Neural cell (in vitro differentiated cells): Measurements from ENCODE around the gene WDR7. TPM values are rescaled to one million over a fixed set of nuclear protein-coding genes. Genes with fewer than 3 reads are reported as not detected.

Experiments
- H2AFZ ChIP-seq: fragments of 200-600, 300-800 bp; sonication (generic), shearing (Covaris generic); 2 replicates; pipeline ENCODE4 v1.6.0; 2014; ENCODE audit warnings: low read depth, mild to moderate bottlenecking, antibody characterized with exemption, low read length, moderate library complexity
- H3F3A ChIP-seq: fragments of 200-600 bp; shearing (Covaris generic); 2 replicates; pipeline ENCODE4 v1.6.1; 2016; ENCODE audit warnings: mild to moderate bottlenecking, moderate library complexity, mixed read lengths, antibody characterized with exemption, low read length; ENCODE audit not compliant: insufficient read depth, poor library complexity, severe bottlenecking
- H3K27ac ChIP-seq: fragments of 200-600, 300-800 bp; sonication (generic), shearing (Covaris generic); 2 replicates; pipeline ENCODE4 v1.5.1; 2014; ENCODE audit warnings: mild to moderate bottlenecking, low read length, moderate library complexity
- H3K27me3 ChIP-seq: fragments of 300-800, 200-600 bp; sonication (generic), shearing (Covaris generic); 2 replicates; pipeline ENCODE4 v1.6.0; 2014; ENCODE audit warnings: mild to moderate bottlenecking, low read depth, low read length, moderate library complexity; ENCODE audit not compliant: insufficient read depth
- H3K36me3 ChIP-seq: fragments of 300-800, 200-600 bp; sonication (generic), shearing (Covaris generic); 2 replicates; pipeline ENCODE4 v1.5.1; 2014; ENCODE audit warnings: mild to moderate bottlenecking, antibody characterized with exemption, low read length, moderate library complexity; ENCODE audit not compliant: insufficient read depth
- H3K4me2 ChIP-seq: fragments of 300-800, 200-600 bp; sonication (generic), shearing (Covaris generic); 2 replicates; pipeline ENCODE4 v1.6.0; 2014; ENCODE audit warnings: mild to moderate bottlenecking, low read length
- H3K4me3 ChIP-seq: fragments of 300-800, 200-600 bp; sonication (generic), shearing (Covaris generic); 2 replicates; pipeline ENCODE4 v1.5.1; 2014; ENCODE audit warnings: mild to moderate bottlenecking, low read length, moderate library complexity
- H3K79me2 ChIP-seq: fragments of 200-600 bp; shearing (Covaris generic); replicated peaks from 2 replicates; pipeline ENCODE4 v1.6.0; 2014; ENCODE audit warnings: mild to moderate bottlenecking, low read length, moderate library complexity; ENCODE audit not compliant: insufficient read depth
- H3K9ac ChIP-seq: fragments of 300-800, 200-600 bp; sonication (generic), shearing (Covaris generic); 2 replicates; pipeline ENCODE4 v1.6.1; 2016; ENCODE audit warnings: mild to moderate bottlenecking, low read length, mixed read lengths
- H3K9me2 ChIP-seq: fragments of 200-600 bp; shearing (Covaris generic); 2 replicates; pipeline ENCODE4 v1.6.1; 2016; ENCODE audit warnings: mild to moderate bottlenecking, low read length, mixed read lengths; ENCODE audit not compliant: insufficient read depth
- H3K9me3 ChIP-seq: fragments of 200-600, 300-800 bp; sonication (generic), shearing (Covaris generic); 2 replicates; pipeline ENCODE4 v1.6.1; 2016; ENCODE audit warnings: mild to moderate bottlenecking, mixed run types, low read length, moderate library complexity, mixed read lengths
- H4K20me1 ChIP-seq: fragments of 200-600 bp; shearing (Covaris generic); 2 replicates; pipeline ENCODE4 v1.6.1; 2016; ENCODE audit warnings: mild to moderate bottlenecking, mixed run types; ENCODE audit not compliant: insufficient read depth
- EP300 ChIP-seq: fragments of 450-650 bp; conservative IDR thresholded peaks from 2 replicates; pipeline ENCODE4 v1.6.1; 2014; ENCODE audit warnings: antibody characterized with exemption, mild to moderate bottlenecking, moderate library complexity; ENCODE audit not compliant: poor library complexity, severe bottlenecking
- EZH2 ChIP-seq: fragments of 200-600, 300-800 bp; shearing (Covaris generic), sonication (generic); IDR thresholded peaks from 2 replicates; pipeline ENCODE4 v1.6.1; 2014; ENCODE audit warnings: antibody characterized with exemption, low read length, borderline replicate concordance, mild to moderate bottlenecking; ENCODE audit not compliant: insufficient read depth, poor library complexity, severe bottlenecking
- MXI1 ChIP-seq: fragments of 450-650 bp; conservative IDR thresholded peaks from 2 replicates; pipeline ENCODE4 v1.6.1; 2014; ENCODE audit warnings: antibody characterized with exemption, mild to moderate bottlenecking; ENCODE audit not compliant: poor library complexity, severe bottlenecking
- POLR2AphosphoS5 ChIP-seq: IDR thresholded peaks from 2 replicates; pipeline ENCODE4 v1.6.1; 2012
- RAD21 ChIP-seq: fragments of 450-650 bp; conservative IDR thresholded peaks from 2 replicates; pipeline ENCODE4 v1.6.1; 2014; ENCODE audit warnings: antibody characterized with exemption, mild to moderate bottlenecking, moderate library complexity
- SMC3 ChIP-seq: fragments of 450-650 bp; conservative IDR thresholded peaks from 2 replicates; pipeline ENCODE4 v1.6.1; 2014; ENCODE audit warnings: antibody characterized with exemption, mild to moderate bottlenecking, moderate library complexity; ENCODE audit not compliant: poor library complexity
- TAF1 ChIP-seq: IDR thresholded peaks from 2 replicates; pipeline ENCODE4 v1.6.1; 2012; ENCODE audit warnings: low read depth
- polyA plus RNA-seq: library from polyadenylated mRNA; depleted of rRNA; stranded (reverse); fragments of >200 nt; gene quantifications from 2 replicates; pipeline ENCODE4 v1.2.3, GENCODE V29; 2014
- TF ChIP-seq, protein P1 (sequence below): fragments of 450-650 bp; IDR thresholded peaks from 2 replicates; pipeline ENCODE4 v1.5.1; 2014; ENCODE audit warnings: antibody characterized with exemption, mild to moderate bottlenecking, moderate library complexity; ENCODE audit not compliant: poor library complexity, severe bottlenecking
- TF ChIP-seq, protein P2 (sequence below): IDR thresholded peaks from 2 replicates; pipeline ENCODE4 v1.6.1; 2012; ENCODE audit warnings: borderline replicate concordance

Gene WDR7
- polyA plus RNA-seq, 1 donor from 2014 or later, result 15.1 TPM

DNA sequence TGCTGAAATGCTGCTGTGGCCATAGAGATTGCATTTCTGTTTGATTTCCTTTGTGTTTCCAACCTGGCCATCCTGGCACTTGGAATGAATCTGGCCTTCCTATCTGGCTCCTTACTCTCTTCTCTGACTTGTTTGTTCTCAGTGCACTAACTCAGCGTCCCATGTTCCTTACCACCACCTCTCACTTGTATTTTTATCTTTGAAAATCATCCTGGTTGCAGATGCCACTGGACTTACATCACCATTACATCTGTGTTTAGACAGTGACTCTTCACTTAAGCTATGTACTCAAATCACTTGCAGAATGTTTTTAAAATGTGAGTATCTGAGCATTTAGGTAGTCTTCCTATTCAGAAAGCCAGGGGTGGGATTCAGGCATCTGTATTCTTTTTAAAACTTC, 239.5 kb downstream of the WDR7 start:
- Histone ChIP-seq H3K27ac (no peak overlapping the region), H3K4me3 (no peak overlapping the region)

DNA sequence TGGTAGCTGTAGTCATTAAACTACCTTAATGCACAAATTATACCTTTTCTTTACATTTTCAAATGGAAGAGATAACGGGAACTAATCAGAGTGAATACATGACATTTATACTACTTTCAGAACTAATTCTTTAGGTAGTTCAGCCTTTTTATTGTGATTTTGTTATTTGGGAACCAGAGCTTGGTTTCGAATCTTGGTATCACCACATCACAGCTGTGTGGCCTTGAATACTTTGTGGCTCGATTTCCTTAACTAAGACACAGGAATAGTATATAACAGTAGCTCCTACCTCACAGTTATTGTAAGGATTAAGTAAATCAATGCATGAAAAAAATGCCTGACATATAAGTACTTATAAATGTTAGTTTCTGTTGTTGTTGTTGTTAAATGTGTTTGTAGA, 240.0 kb downstream of the WDR7 start:
- H3K79me2 ChIP-seq, result no peaks in the 10 kb centered on the region
- H3K9me2 ChIP-seq, result no peaks in the 10 kb centered on the region
- H3K27ac ChIP-seq, result no peak overlapping the region
- H2AFZ ChIP-seq, result no peak overlapping the region
- H3K9me3 ChIP-seq, result no peaks in the 10 kb centered on the region
- no peak overlapping the region for H3K9ac ChIP-seq
- TF ChIP-seq SMC3, result no peak
- no peak for TF ChIP-seq POLR2AphosphoS5
- TF ChIP-seq, protein P1, sequence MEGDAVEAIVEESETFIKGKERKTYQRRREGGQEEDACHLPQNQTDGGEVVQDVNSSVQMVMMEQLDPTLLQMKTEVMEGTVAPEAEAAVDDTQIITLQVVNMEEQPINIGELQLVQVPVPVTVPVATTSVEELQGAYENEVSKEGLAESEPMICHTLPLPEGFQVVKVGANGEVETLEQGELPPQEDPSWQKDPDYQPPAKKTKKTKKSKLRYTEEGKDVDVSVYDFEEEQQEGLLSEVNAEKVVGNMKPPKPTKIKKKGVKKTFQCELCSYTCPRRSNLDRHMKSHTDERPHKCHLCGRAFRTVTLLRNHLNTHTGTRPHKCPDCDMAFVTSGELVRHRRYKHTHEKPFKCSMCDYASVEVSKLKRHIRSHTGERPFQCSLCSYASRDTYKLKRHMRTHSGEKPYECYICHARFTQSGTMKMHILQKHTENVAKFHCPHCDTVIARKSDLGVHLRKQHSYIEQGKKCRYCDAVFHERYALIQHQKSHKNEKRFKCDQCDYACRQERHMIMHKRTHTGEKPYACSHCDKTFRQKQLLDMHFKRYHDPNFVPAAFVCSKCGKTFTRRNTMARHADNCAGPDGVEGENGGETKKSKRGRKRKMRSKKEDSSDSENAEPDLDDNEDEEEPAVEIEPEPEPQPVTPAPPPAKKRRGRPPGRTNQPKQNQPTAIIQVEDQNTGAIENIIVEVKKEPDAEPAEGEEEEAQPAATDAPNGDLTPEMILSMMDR, result no peak
- TF ChIP-seq EZH2, result no peak
- no peak for TF ChIP-seq TAF1
- TF ChIP-seq, protein P2, sequence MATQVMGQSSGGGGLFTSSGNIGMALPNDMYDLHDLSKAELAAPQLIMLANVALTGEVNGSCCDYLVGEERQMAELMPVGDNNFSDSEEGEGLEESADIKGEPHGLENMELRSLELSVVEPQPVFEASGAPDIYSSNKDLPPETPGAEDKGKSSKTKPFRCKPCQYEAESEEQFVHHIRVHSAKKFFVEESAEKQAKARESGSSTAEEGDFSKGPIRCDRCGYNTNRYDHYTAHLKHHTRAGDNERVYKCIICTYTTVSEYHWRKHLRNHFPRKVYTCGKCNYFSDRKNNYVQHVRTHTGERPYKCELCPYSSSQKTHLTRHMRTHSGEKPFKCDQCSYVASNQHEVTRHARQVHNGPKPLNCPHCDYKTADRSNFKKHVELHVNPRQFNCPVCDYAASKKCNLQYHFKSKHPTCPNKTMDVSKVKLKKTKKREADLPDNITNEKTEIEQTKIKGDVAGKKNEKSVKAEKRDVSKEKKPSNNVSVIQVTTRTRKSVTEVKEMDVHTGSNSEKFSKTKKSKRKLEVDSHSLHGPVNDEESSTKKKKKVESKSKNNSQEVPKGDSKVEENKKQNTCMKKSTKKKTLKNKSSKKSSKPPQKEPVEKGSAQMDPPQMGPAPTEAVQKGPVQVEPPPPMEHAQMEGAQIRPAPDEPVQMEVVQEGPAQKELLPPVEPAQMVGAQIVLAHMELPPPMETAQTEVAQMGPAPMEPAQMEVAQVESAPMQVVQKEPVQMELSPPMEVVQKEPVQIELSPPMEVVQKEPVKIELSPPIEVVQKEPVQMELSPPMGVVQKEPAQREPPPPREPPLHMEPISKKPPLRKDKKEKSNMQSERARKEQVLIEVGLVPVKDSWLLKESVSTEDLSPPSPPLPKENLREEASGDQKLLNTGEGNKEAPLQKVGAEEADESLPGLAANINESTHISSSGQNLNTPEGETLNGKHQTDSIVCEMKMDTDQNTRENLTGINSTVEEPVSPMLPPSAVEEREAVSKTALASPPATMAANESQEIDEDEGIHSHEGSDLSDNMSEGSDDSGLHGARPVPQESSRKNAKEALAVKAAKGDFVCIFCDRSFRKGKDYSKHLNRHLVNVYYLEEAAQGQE, result no peak
- TF ChIP-seq EP300, result no peak
- TF ChIP-seq MXI1, result no peak
- TF ChIP-seq RAD21, result no peak
- no peak overlapping the region for H3K4me2 ChIP-seq
- H4K20me1 ChIP-seq, result no peaks in the 10 kb centered on the region
- H3K27me3 ChIP-seq, result no peaks in the 10 kb centered on the region
- no peaks in the 10 kb centered on the region for H3K36me3 ChIP-seq
- no peaks in the 10 kb centered on the region for H3F3A ChIP-seq
- no peak overlapping the region for H3K4me3 ChIP-seq

More for the DNA sequence above, 239.5 kb downstream of the WDR7 start:
- H3K9me2 ChIP-seq, result no peaks in the 10 kb centered on the region
- H3K27me3 ChIP-seq, result no peaks in the 10 kb centered on the region
- no peaks in the 10 kb centered on the region for H3F3A ChIP-seq
- H2AFZ ChIP-seq, result no peak overlapping the region
- H3K36me3 ChIP-seq, result no peaks in the 10 kb centered on the region
- no peaks in the 10 kb centered on the region for H3K9me3 ChIP-seq
- no peaks in the 10 kb centered on the region for H4K20me1 ChIP-seq
- TF ChIP-seq EZH2, result no peak
- TF ChIP-seq, protein P2, result no peak
- no peak for TF ChIP-seq RAD21
- TF ChIP-seq POLR2AphosphoS5, result no peak
- TF ChIP-seq TAF1, result no peak
- TF ChIP-seq MXI1, result no peak
- TF ChIP-seq EP300, result no peak
- no peak for TF ChIP-seq SMC3
- TF ChIP-seq, protein P1, result no peak
- no peaks in the 10 kb centered on the region for H3K79me2 ChIP-seq
- no peak overlapping the region for H3K4me2 ChIP-seq
- H3K9ac ChIP-seq, result no peak overlapping the region
